GM11168 (cell line): ENCODE results near the gene XPO1.
"Not testable (repeated sequence)": the region's sequence is repeated elsewhere in the genome, so short reads cannot be mapped to it uniquely, and the experiment has no call there.

Source experiments
- in situ Hi-C: fragments of 300-500 bp; cut with MboI; formaldehyde crosslinking; loops from one replicate; pipeline ENCODE4 v1.12.0; 2022; ENCODE audit warnings: low sequenced_read_pairs; ENCODE audit not compliant: unreplicated experiment

Gene XPO1

GRCh38 chr2:61538200-61538919, at the start of gene XPO1:
XPO1 (minus strand) TSS chr2:61538356; CDS start chr2:61533897, 4,459 bp downstream.
- in situ Hi-C loops: no loop called here

GRCh38 chr2:61586928-61587327, 48.8 kb upstream of the XPO1 start:
- in situ Hi-C loops: not testable (repeated sequence)

- in situ Hi-C loops: no loop called here
Observed at GRCh38 chr2:61585383-61585782, 47.2 kb upstream of the XPO1 start.

GRCh38 chr2:61584368-61584767, 46.2 kb upstream of the XPO1 start:
- in situ Hi-C loops: not testable (repeated sequence)

- in situ Hi-C loops: no loop called here
Observed at GRCh38 chr2:61582165-61582564, 44.0 kb upstream of the XPO1 start.

GRCh38 chr2:61581716-61582115, 43.6 kb upstream of the XPO1 start:
- in situ Hi-C loops: no loop called here

- in situ Hi-C loops: no loop called here
Observed at GRCh38 chr2:61575447-61575859, 37.3 kb upstream of the XPO1 start.

- in situ Hi-C loops: no loop called here
Observed at GRCh38 chr2:61566566-61566965, 28.4 kb upstream of the XPO1 start.

- in situ Hi-C loops: no loop called here
Observed at GRCh38 chr2:61562615-61563014, 24.5 kb upstream of the XPO1 start.

- in situ Hi-C loops: no loop called here
Observed at GRCh38 chr2:61558160-61558559, 20.0 kb upstream of the XPO1 start.

- in situ Hi-C loops: no loop called here
Observed at GRCh38 chr2:61557381-61557780, 19.2 kb upstream of the XPO1 start.

- in situ Hi-C loops: no loop called here
Observed at GRCh38 chr2:61554604-61555003, 16.4 kb upstream of the XPO1 start.

GRCh38 chr2:61550375-61551209, 12.4 kb upstream of the XPO1 start:
- in situ Hi-C loops: no loop called here

GRCh38 chr2:61549546-61549945, 11.4 kb upstream of the XPO1 start:
- in situ Hi-C loops: no loop called here

- in situ Hi-C loops: no loop called here
Observed at GRCh38 chr2:61543062-61543461, 4.9 kb upstream of the XPO1 start.

- in situ Hi-C loops: not testable (repeated sequence)
Observed at GRCh38 chr2:61540167-61540566, 2.0 kb upstream of the XPO1 start.

GRCh38 chr2:61538920-61539520, 864 bp upstream of the XPO1 start:
- in situ Hi-C loops: no loop called here

GRCh38 chr2:61537950-61538199, 281 bp downstream of the XPO1 start:
- in situ Hi-C loops: no loop called here

- in situ Hi-C loops: no loop called here
Observed at GRCh38 chr2:61537277-61537949, 743 bp downstream of the XPO1 start.

GRCh38 chr2:61536572-61537276, 1.4 kb downstream of the XPO1 start:
- in situ Hi-C loops: no loop called here
